SK-N-MC (cell line): ENCODE measurements around the gene QKI.

Source experiments
- DNase-seq: peaks from one replicate; pipeline ENCODE4 v3.0.0-alpha.2; 2011; ENCODE audit warnings: low read depth, low spot score
- H3K27ac ChIP-seq: fragments of 200-600 bp; sonication (generic); 2 replicates; pipeline ENCODE4 v1.5.1; 2016; ENCODE audit warnings: mixed run types
- H3K36me3 ChIP-seq: fragments of 200-600 bp; sonication (generic); 2 replicates; pipeline ENCODE4 v1.6.1; 2017; ENCODE audit warnings: antibody characterized with exemption, low read length, mixed read lengths; ENCODE audit not compliant: insufficient read depth
- H3K4me3 ChIP-seq: fragments of 200-600 bp; sonication (generic); 2 replicates; pipeline ENCODE4 v1.5.1; 2016
- H3K9ac ChIP-seq: fragments of 200-600 bp; sonication (generic); 2 replicates; pipeline ENCODE4 v1.8.0; 2017; ENCODE audit warnings: mixed run types, mixed read lengths; ENCODE audit not compliant: insufficient read length
- H3K9me3 ChIP-seq: fragments of 200-600 bp; sonication (generic); 2 replicates; pipeline ENCODE4 v1.6.1; 2017; ENCODE audit warnings: low read depth, mild to moderate bottlenecking, antibody characterized with exemption, low read length, moderate library complexity, mixed read lengths
- EZH2 ChIP-seq: fragments of 200-600 bp; sonication (generic); IDR thresholded peaks from one replicate; pipeline ENCODE4 v1.6.1; 2017; ENCODE audit warnings: antibody characterized with exemption
- FOXP2 ChIP-seq: optimal IDR thresholded peaks from 2 replicates; pipeline ENCODE3; 2011; ENCODE audit warnings: mild to moderate bottlenecking, moderate library complexity; ENCODE audit not compliant: insufficient read depth; ENCODE audit errors: extremely low read length, control extremely low read depth
- POLR2AphosphoS5 ChIP-seq: IDR thresholded peaks from 2 replicates; pipeline ENCODE4 v1.6.1; 2012; ENCODE audit warnings: mild to moderate bottlenecking, low read depth, low read length, borderline replicate concordance

QKI gene

GRCh38 chr6:163565140-163565539, 150.6 kb downstream of the QKI start:
- H3K9ac ChIP-seq, result no peak overlapping the region
- H3K4me3 ChIP-seq, result no peak overlapping the region
- no peak for DNase-seq
- no peaks in the 10 kb centered on the region for H3K36me3 ChIP-seq
- no peaks in the 10 kb centered on the region for H3K9me3 ChIP-seq
- no peak overlapping the region for H3K27ac ChIP-seq
- no peak for TF ChIP-seq POLR2AphosphoS5
- no peak for TF ChIP-seq EZH2
- TF ChIP-seq FOXP2, result no peak

GRCh38 chr6:163566056-163566455, 151.5 kb downstream of the QKI start:
- Histone ChIP-seq H3K9me3 (no peaks in the 10 kb centered on the region), H3K4me3 (no peak overlapping the region), H3K36me3 (peaks cover 6% of the 10 kb centered on the region; the same call in 1 of the 2 replicates), H3K27ac (no peak overlapping the region), H3K9ac (no peak overlapping the region)
- no peak for TF ChIP-seq EZH2
- no peak for TF ChIP-seq FOXP2
- no peak for TF ChIP-seq POLR2AphosphoS5
- no peak for DNase-seq

GRCh38 chr6:163568275-163568674, 153.8 kb downstream of the QKI start:
- no peak for DNase-seq
- H3K9ac ChIP-seq, result no peak overlapping the region
- no peak overlapping the region for H3K4me3 ChIP-seq
- no peak overlapping the region for H3K27ac ChIP-seq
- H3K9me3 ChIP-seq, result no peaks in the 10 kb centered on the region
- H3K36me3 ChIP-seq, result peaks cover 7% of the 10 kb centered on the region; the same call in 1 of the 2 replicates
- TF ChIP-seq FOXP2, result no peak
- TF ChIP-seq POLR2AphosphoS5, result no peak
- no peak for TF ChIP-seq EZH2

GRCh38 chr6:163570579-163571231, 156.2 kb downstream of the QKI start:
- H3K27ac ChIP-seq, result no peak overlapping the region
- H3K9ac ChIP-seq, result no peak overlapping the region
- no peak overlapping the region for H3K4me3 ChIP-seq
- no peak for TF ChIP-seq POLR2AphosphoS5
- TF ChIP-seq FOXP2, result no peak
- no peak for TF ChIP-seq EZH2
- DNase-seq, result no peak
- peaks cover 7% of the 10 kb centered on the region; the same call in 1 of the 2 replicates for H3K36me3 ChIP-seq
- no peaks in the 10 kb centered on the region for H3K9me3 ChIP-seq

GRCh38 chr6:163571730-163572129, 157.2 kb downstream of the QKI start:
- no peak overlapping the region for H3K4me3 ChIP-seq
- no peak for DNase-seq
- H3K36me3 ChIP-seq, result peaks cover 7% of the 10 kb centered on the region; the same call in 1 of the 2 replicates
- no peak overlapping the region for H3K27ac ChIP-seq
- H3K9ac ChIP-seq, result no peak overlapping the region
- TF ChIP-seq EZH2 (no peak), FOXP2 (no peak), POLR2AphosphoS5 (no peak)
- H3K9me3 ChIP-seq, result no peaks in the 10 kb centered on the region

GRCh38 chr6:163572612-163573011, 158.1 kb downstream of the QKI start:
- TF ChIP-seq POLR2AphosphoS5 (no peak), FOXP2 (no peak)
- Histone ChIP-seq H3K9ac (no peak overlapping the region), H3K36me3 (peaks cover 7% of the 10 kb centered on the region; the same call in 1 of the 2 replicates), H3K9me3 (no peaks in the 10 kb centered on the region), H3K27ac (no peak overlapping the region), H3K4me3 (no peak overlapping the region)
- no peak for DNase-seq

- TF ChIP-seq EZH2 (no peak), POLR2AphosphoS5 (no peak), FOXP2 (no peak)
- Histone ChIP-seq H3K4me3 (no peak overlapping the region), H3K27ac (no peak overlapping the region), H3K9me3 (no peaks in the 10 kb centered on the region), H3K9ac (no peak overlapping the region), H3K36me3 (peaks cover 7% of the 10 kb centered on the region; the same call in 1 of the 2 replicates)
- no peak for DNase-seq
These were observed 159.1 kb downstream of the QKI start for GRCh38 chr6:163573503-163574179.

- Histone ChIP-seq H3K36me3 (no peaks in the 10 kb centered on the region), H3K9ac (no peak overlapping the region)
- TF ChIP-seq FOXP2, result no peak
- TF ChIP-seq EZH2, result no peak
- TF ChIP-seq POLR2AphosphoS5, result no peak
These were observed 161.6 kb downstream of the QKI start for GRCh38 chr6:163576114-163576513.

GRCh38 chr6:163577404-163577803, 162.9 kb downstream of the QKI start:
- DNase-seq, result no peak
- Histone ChIP-seq H3K36me3 (no peaks in the 10 kb centered on the region), H3K9ac (no peak overlapping the region), H3K9me3 (no peaks in the 10 kb centered on the region), H3K4me3 (no peak overlapping the region), H3K27ac (no peak overlapping the region)
- TF ChIP-seq POLR2AphosphoS5 (no peak), EZH2 (no peak), FOXP2 (no peak)

More at GRCh38 chr6:163576114-163576513, 161.6 kb downstream of the QKI start:
- H3K27ac ChIP-seq, result no peak overlapping the region
- H3K9me3 ChIP-seq, result no peaks in the 10 kb centered on the region
- DNase-seq, result no peak
- H3K4me3 ChIP-seq, result no peak overlapping the region
